Muscle of leg (tissue), 11 donors: Measurements from ENCODE around the gene DDX51. TPM values are rescaled to one million over a fixed set of nuclear protein-coding genes. Genes with fewer than 3 reads are reported as not detected.

Source experiments
- DNase-seq: peaks from one replicate; pipeline ENCODE4 v3.0.0; 2013
- H3K27ac ChIP-seq: one replicate; pipeline ENCODE4 v1.5.1; 2013; ENCODE audit warnings: mild to moderate bottlenecking, low read length, control low read depth
- H3K27me3 ChIP-seq: one replicate; pipeline ENCODE4 v1.6.1; 2013; ENCODE audit warnings: low read length; ENCODE audit not compliant: control insufficient read depth, insufficient read depth
- H3K36me3 ChIP-seq: one replicate; pipeline ENCODE4 v1.6.1; 2013; ENCODE audit warnings: low read length; ENCODE audit not compliant: control insufficient read depth, insufficient read depth
- H3K4me1 ChIP-seq: one replicate; pipeline ENCODE4 v1.6.1; 2013; ENCODE audit warnings: low read length; ENCODE audit not compliant: control insufficient read depth, insufficient read depth
- H3K4me3 ChIP-seq: one replicate; pipeline ENCODE4 v1.5.1; 2013; ENCODE audit warnings: low read length, control low read depth
- H3K9me3 ChIP-seq: replicated peaks from 2 replicates; pipeline ENCODE4 v1.6.1; 2013; ENCODE audit warnings: low read depth, low read length; ENCODE audit not compliant: control insufficient read depth
- WGBS: methylation state at CpG from one replicate; pipeline ENCODE4 v1.1.5; 2013; ENCODE audit warnings: missing lambda C conversion rate; ENCODE audit not compliant: insufficient coverage; 5-methylcytosine and 5-hydroxymethylcytosine counted together
- polyA plus RNA-seq, 8 donors: library from polyadenylated mRNA; unstranded; fragments of 120-200 nt; gene quantifications; one replicate each; pipeline versions ENCODE4 v1.2.1 to v1.2.3, GENCODE V29; 2013; ENCODE audit warnings: inconsistent platforms in 1 of 8, low replicate concordance in 1 of 8; ENCODE audit not compliant: insufficient read length in 8 of 8, insufficient read depth in 1 of 8
- total RNA-seq: library from RNA; stranded (reverse); fragments of 120-200 nt; gene quantifications from one replicate; pipeline ENCODE4 v1.2.4, GENCODE V29; 2013

DDX51 gene
- total and polyA plus RNA-seq, 9 donors: 5.7 to 18.0 (median 14.3) TPM

GRCh38 chr12:132179431-132180362, 35.6 kb upstream of the DDX51 start:
- peaks cover 11% of the 10 kb centered on the region for H3K4me1 ChIP-seq
- no peak overlapping the region for H3K4me3 ChIP-seq
- no peaks in the 10 kb centered on the region for H3K9me3 ChIP-seq
- H3K27ac ChIP-seq: no peak overlapping the region
- H3K27me3 ChIP-seq: peaks cover 58% of the 10 kb centered on the region
- 75% methylated on average over 17 of the region's 19 CpGs for WGBS
- no peak for DNase-seq
- H3K36me3 ChIP-seq: no peaks in the 10 kb centered on the region

- Histone ChIP-seq H3K4me1 (peaks cover 11% of the 10 kb centered on the region), H3K4me3 (no peak overlapping the region), H3K27ac (no peak overlapping the region), H3K36me3 (no peaks in the 10 kb centered on the region), H3K9me3 (no peaks in the 10 kb centered on the region), H3K27me3 (peaks cover 62% of the 10 kb centered on the region)
- DNase-seq: no peak
- WGBS: 42% methylated on average over 31 of the region's 39 CpGs
These were observed 34.8 kb upstream of the DDX51 start for GRCh38 chr12:132178801-132179401.

GRCh38 chr12:132178316-132178715, 34.2 kb upstream of the DDX51 start:
- 17% methylated on average over 2 of the region's 8 CpGs for WGBS
- no peak overlapping the region for H3K4me3 ChIP-seq
- no peak overlapping the region for H3K27ac ChIP-seq

GRCh38 chr12:132176920-132177551, 32.9 kb upstream of the DDX51 start:
- H3K27me3 ChIP-seq: peaks cover 67% of the 10 kb centered on the region
- H3K4me3 ChIP-seq: no peak overlapping the region
- peaks cover 11% of the 10 kb centered on the region for H3K4me1 ChIP-seq
- H3K27ac ChIP-seq: no peak overlapping the region
- H3K9me3 ChIP-seq: no peaks in the 10 kb centered on the region
- WGBS: 60% methylated on average over 18 of the region's 25 CpGs
- no peak for DNase-seq
- no peaks in the 10 kb centered on the region for H3K36me3 ChIP-seq

More at GRCh38 chr12:132178316-132178715, 34.2 kb upstream of the DDX51 start:
- Histone ChIP-seq H3K4me1 (peaks cover 11% of the 10 kb centered on the region), H3K36me3 (no peaks in the 10 kb centered on the region), H3K9me3 (no peaks in the 10 kb centered on the region), H3K27me3 (peaks cover 66% of the 10 kb centered on the region)
- DNase-seq: no peak

GRCh38 chr12:132176385-132176919, 32.3 kb upstream of the DDX51 start:
- WGBS: 54% methylated on average over 16 of the region's 19 CpGs
- H3K27ac ChIP-seq: no peak overlapping the region
- DNase-seq: no peak
- no peaks in the 10 kb centered on the region for H3K36me3 ChIP-seq
- H3K27me3 ChIP-seq: peaks cover 73% of the 10 kb centered on the region
- peaks cover 11% of the 10 kb centered on the region for H3K4me1 ChIP-seq
- no peak overlapping the region for H3K4me3 ChIP-seq
- no peaks in the 10 kb centered on the region for H3K9me3 ChIP-seq

- Histone ChIP-seq H3K4me3 (no peak overlapping the region), H3K27ac (no peak overlapping the region), H3K27me3 (peaks cover 76% of the 10 kb centered on the region), H3K36me3 (no peaks in the 10 kb centered on the region), H3K9me3 (no peaks in the 10 kb centered on the region), H3K4me1 (peaks cover 11% of the 10 kb centered on the region)
- 57% methylated on average over 23 of the region's 35 CpGs for WGBS
- no peak for DNase-seq
These were observed 31.6 kb upstream of the DDX51 start for GRCh38 chr12:132175496-132176384.

- H3K36me3 ChIP-seq: no peaks in the 10 kb centered on the region
- peaks cover 75% of the 10 kb centered on the region for H3K27me3 ChIP-seq
- H3K4me3 ChIP-seq: no peak overlapping the region
- DNase-seq: no peak
- H3K27ac ChIP-seq: no peak overlapping the region
- peaks cover 11% of the 10 kb centered on the region for H3K4me1 ChIP-seq
- 77% methylated on average over 16 of the region's 25 CpGs for WGBS
- no peaks in the 10 kb centered on the region for H3K9me3 ChIP-seq
These were observed 30.8 kb upstream of the DDX51 start for GRCh38 chr12:132174839-132175490.

GRCh38 chr12:132174015-132174838, 30.1 kb upstream of the DDX51 start:
- Histone ChIP-seq H3K27ac (no peak overlapping the region), H3K36me3 (no peaks in the 10 kb centered on the region), H3K4me1 (peaks cover 11% of the 10 kb centered on the region), H3K9me3 (no peaks in the 10 kb centered on the region), H3K27me3 (peaks cover 71% of the 10 kb centered on the region), H3K4me3 (no peak overlapping the region)
- 78% methylated on average over 24 of the region's 30 CpGs for whole genome bisulfite sequencing
- no peak for DNase-seq
